ENCODE results near the gene IL9.

IL9 gene

DNA sequence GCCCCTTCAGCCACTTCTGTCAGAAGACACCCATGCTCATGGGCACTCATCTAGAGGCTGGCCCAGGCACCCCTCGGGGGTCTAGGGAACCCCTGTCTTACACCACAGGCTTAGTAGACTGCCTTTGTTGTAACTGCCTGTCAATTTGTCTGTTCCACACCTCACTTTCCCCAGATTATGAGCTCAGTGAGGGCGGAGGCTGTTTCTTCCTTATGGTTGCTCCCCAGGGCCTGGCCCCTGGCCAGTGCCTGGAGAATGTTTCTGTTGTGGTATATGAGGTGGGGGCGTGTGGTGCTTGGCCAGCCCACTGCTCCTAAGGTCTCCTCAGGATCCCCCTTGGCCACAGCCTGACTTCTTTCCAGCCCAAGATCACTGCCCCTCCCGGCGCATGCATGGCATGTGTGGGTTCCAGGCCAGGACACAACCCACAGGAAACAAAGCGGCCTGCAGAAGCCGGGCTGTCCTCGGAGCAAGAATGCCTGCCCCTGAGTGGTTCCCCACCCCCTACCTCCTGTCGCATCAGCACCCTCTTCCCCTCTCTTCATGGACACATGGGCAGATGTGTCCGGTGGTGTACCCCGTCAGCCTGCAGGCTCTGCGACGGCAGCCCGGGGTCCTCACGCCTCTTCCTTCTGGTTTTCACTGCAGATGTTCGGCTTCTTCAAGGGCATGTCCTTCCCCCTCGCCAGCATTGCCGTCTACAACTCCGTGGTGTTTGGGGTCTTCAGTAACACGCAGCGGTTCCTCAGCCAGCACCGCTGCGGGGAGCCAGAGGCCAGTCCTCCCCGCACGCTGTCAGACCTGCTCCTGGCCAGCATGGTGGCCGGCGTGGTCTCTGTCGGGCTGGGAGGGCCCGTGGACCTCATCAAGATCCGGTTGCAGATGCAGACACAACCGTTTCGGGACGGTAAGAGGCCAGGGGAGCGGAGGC lies 43.5 kb downstream of the IL9 start:
- no peaks in the 10 kb centered on the region for H4K20me1 ChIP-seq (ENCODE audit: low read depth, low read length)
- H3K9me3 ChIP-seq (ENCODE audit: insufficient read depth, low read length) = no peaks in the 10 kb centered on the region
- H3K4me3 ChIP-seq (ENCODE audit: insufficient read depth, low read length, poor library complexity, severe bottlenecking) = no peak overlapping the region

DNA sequence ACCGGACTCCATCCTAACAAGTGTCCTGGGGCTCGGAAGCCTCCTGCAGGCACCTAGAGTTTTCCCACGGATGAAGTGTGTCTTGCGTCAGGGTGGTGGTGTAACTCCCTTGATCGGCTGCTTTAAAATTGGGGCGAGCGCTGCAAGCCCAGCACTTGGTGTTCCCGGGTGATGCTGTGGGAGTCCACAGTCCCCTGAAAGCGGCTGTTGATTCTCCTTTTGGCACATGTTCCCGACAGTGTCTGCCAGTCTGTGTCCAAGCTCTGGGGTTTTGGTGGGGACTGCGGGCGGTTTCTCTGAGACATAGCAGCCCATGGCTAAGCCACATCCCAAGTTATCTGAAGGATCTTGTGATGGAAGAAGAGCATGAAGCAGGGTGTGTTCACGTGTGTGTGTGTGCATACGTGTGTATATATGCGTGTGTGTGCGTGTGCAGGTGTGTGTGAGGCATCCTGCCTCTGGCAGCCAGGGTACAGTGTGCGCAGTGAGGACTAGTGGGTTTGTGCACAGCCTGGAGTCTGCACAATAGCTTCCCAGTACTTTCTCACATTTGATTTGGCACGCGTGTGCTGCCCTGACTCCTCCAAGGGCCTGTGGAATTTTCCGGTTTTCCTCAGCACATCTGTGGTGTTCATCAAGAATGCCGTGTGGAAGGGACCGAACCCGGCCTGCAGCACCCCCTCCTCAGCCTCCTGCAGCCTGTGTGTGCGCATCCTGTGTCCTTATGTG lies 44.3 kb downstream of the IL9 start:
- Histone ChIP-seq H3F3A (ENCODE audit: insufficient read depth) (no peaks in the 10 kb centered on the region), H3K9me3 (ENCODE audit: insufficient read depth, low read length) (no peaks in the 10 kb centered on the region), H3K27ac (ENCODE audit: low read depth, low read length) (no peak overlapping the region), H3K79me2 (ENCODE audit: insufficient read depth, low read length) (no peaks in the 10 kb centered on the region), H2AFZ (ENCODE audit: low read depth, low read length, severe bottlenecking) (no peak overlapping the region), H3K27me3 (ENCODE audit: low read length) (no peaks in the 10 kb centered on the region), H3K4me3 (ENCODE audit: insufficient read depth, low read length, poor library complexity, severe bottlenecking) (no peak overlapping the region), H4K20me1 (ENCODE audit: low read depth, low read length) (no peaks in the 10 kb centered on the region), H3K36me3 (ENCODE audit: low read length) (no peaks in the 10 kb centered on the region), H3K9me2 (replicated peaks; ENCODE audit: insufficient read depth, low read length) (no peaks in the 10 kb centered on the region), H3K4me2 (ENCODE audit: low read depth, low read length, poor library complexity, severe bottlenecking) (no peak overlapping the region), H3K9ac (ENCODE audit: low read length) (no peak overlapping the region)
- TF ChIP-seq, protein P1, sequence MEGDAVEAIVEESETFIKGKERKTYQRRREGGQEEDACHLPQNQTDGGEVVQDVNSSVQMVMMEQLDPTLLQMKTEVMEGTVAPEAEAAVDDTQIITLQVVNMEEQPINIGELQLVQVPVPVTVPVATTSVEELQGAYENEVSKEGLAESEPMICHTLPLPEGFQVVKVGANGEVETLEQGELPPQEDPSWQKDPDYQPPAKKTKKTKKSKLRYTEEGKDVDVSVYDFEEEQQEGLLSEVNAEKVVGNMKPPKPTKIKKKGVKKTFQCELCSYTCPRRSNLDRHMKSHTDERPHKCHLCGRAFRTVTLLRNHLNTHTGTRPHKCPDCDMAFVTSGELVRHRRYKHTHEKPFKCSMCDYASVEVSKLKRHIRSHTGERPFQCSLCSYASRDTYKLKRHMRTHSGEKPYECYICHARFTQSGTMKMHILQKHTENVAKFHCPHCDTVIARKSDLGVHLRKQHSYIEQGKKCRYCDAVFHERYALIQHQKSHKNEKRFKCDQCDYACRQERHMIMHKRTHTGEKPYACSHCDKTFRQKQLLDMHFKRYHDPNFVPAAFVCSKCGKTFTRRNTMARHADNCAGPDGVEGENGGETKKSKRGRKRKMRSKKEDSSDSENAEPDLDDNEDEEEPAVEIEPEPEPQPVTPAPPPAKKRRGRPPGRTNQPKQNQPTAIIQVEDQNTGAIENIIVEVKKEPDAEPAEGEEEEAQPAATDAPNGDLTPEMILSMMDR (IDR thresholded peaks at IDR 0.05; ENCODE audit: insufficient read depth, low read length, poor library complexity, severe bottlenecking) = no peak

More for the DNA sequence above, 43.5 kb downstream of the IL9 start:
- Histone ChIP-seq H3K27ac (ENCODE audit: low read depth, low read length) (no peak overlapping the region), H2AFZ (ENCODE audit: low read depth, low read length, severe bottlenecking) (no peak overlapping the region), H3K79me2 (ENCODE audit: insufficient read depth, low read length) (no peaks in the 10 kb centered on the region), H3K4me2 (ENCODE audit: low read depth, low read length, poor library complexity, severe bottlenecking) (no peak overlapping the region), H3F3A (ENCODE audit: insufficient read depth) (no peaks in the 10 kb centered on the region), H3K27me3 (ENCODE audit: low read length) (no peaks in the 10 kb centered on the region), H3K9ac (ENCODE audit: low read length) (no peak overlapping the region), H3K36me3 (ENCODE audit: low read length) (no peaks in the 10 kb centered on the region), H3K9me2 (replicated peaks; ENCODE audit: insufficient read depth, low read length) (no peaks in the 10 kb centered on the region)
- TF ChIP-seq, protein P1 (IDR thresholded peaks at IDR 0.05; ENCODE audit: insufficient read depth, low read length, poor library complexity, severe bottlenecking) = no peak
- no peak for TF ChIP-seq EZH2phosphoT487 (conservative IDR thresholded peaks at IDR 0.05; ENCODE audit: low read length)

DNA sequence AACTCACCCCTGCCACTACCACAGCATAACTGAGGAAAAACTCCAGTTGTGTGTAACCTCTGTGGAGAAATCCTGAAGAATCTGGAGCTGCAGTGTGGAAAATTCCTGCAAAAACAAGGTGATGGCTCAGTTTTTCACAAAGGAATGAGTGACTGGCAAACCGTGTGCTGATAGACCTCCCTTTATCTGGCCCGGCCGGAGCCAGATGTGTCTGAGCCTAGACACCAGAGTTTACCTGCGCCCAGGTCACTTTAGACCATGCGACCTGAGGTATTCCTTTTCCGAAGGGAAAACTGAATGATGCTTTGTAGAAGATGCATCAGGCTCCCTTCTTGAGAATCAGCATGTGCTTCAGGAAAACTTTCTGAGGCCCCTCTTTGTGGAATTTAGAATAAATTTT lies 45.0 kb downstream of the IL9 start:
- Histone ChIP-seq H3K27ac (ENCODE audit: low read depth, low read length) (no peak overlapping the region), H4K20me1 (ENCODE audit: low read depth, low read length) (no peaks in the 10 kb centered on the region), H3K36me3 (ENCODE audit: low read length) (no peaks in the 10 kb centered on the region), H2AFZ (ENCODE audit: low read depth, low read length, severe bottlenecking) (no peak overlapping the region), H3K27me3 (ENCODE audit: low read length) (no peaks in the 10 kb centered on the region), H3K9me2 (replicated peaks; ENCODE audit: insufficient read depth, low read length) (no peaks in the 10 kb centered on the region), H3K4me3 (ENCODE audit: insufficient read depth, low read length, poor library complexity, severe bottlenecking) (no peak overlapping the region), H3K79me2 (ENCODE audit: insufficient read depth, low read length) (no peaks in the 10 kb centered on the region), H3K9ac (ENCODE audit: low read length) (no peak overlapping the region), H3K4me2 (ENCODE audit: low read depth, low read length, poor library complexity, severe bottlenecking) (no peak overlapping the region), H3K9me3 (ENCODE audit: insufficient read depth, low read length) (no peaks in the 10 kb centered on the region), H3F3A (ENCODE audit: insufficient read depth) (no peaks in the 10 kb centered on the region)
- TF ChIP-seq, protein P1 (IDR thresholded peaks at IDR 0.05; ENCODE audit: insufficient read depth, low read length, poor library complexity, severe bottlenecking) = no peak
- TF ChIP-seq EZH2phosphoT487 (conservative IDR thresholded peaks at IDR 0.05; ENCODE audit: low read length) = no peak
